ENCODE data around the gene COL4A3.

GRCh38 chr2:227201771-227202170 lies 37.3 kb downstream of the COL4A3 start:
- TF ChIP-seq CTCF (IDR thresholded peaks at IDR 0.05) (no peak), POLR2A (IDR thresholded peaks at IDR 0.05) (no peak)
